OCI-LY1 (cell line): ENCODE measurements around the gene ABLIM2.

Experiments used
- CTCF ChIP-seq: fragments of 200-600 bp; sonication (generic), shearing (Covaris generic); IDR thresholded peaks from 2 replicates; pipeline ENCODE4 v1.5.1; 2017; ENCODE audit warnings: mild to moderate bottlenecking, antibody characterized with exemption, low read length, moderate library complexity, mixed read lengths
- EZH2 ChIP-seq: fragments of 200-600 bp; sonication (generic), shearing (Covaris generic); IDR thresholded peaks from 2 replicates; pipeline ENCODE4 v1.8.0; 2017; ENCODE audit warnings: borderline replicate concordance, mixed run types, mild to moderate bottlenecking, antibody characterized with exemption, low read length, moderate library complexity, mixed read lengths

- TF ChIP-seq CTCF = no peak
- TF ChIP-seq EZH2 = no peak
Observed at GRCh38 chr4:8147231-8147970, 11.2 kb downstream of the ABLIM2 start.
